Right ventricle myocardium inferior (tissue), 1 donor: ENCODE results near the gene ATP6V1B1. TPM values are rescaled to one million over a fixed set of nuclear protein-coding genes. Genes with fewer than 3 reads are reported as not detected.

ENCODE experiments used
- ATAC-seq: fragments of 200-7000 bp; cut with Tn5 transposase; one replicate; pipeline ENCODE4 v1.9.1; 2020; ENCODE audit warnings: mild to moderate bottlenecking, moderate library complexity
- DNase-seq: peaks from one replicate; pipeline ENCODE4 v3.0.0; 2021; ENCODE audit errors: missing footprints
- intact Hi-C: fragments of 100-400 bp; cut with DNase I; formaldehyde crosslinking; loops from one replicate; pipeline ENCODE4 v1.11.0; 2022
- total RNA-seq: library from RNA; stranded (reverse); fragmentation: NEBNext Ultra II Directional; extraction: Animal tissue kit (Norgen Biotek cat#: 25700); gene quantifications from one replicate; pipeline ENCODE4 v1.2.1, GENCODE V29; 2021
- donor health status: DM: no; HTN: yes; CAD: no; lungs with severe emphysema.

The ATP6V1B1 gene
- total RNA-seq, 1 donor from 2014 or later, result not detected

GRCh38 chr2:70921839-70922234, 13.9 kb upstream of the ATP6V1B1 start:
- ATAC-seq (no peak), DNase-seq (no peak)
- intact Hi-C loops, result loop anchor here (2.0 kb wide), 2 partner anchors 51 to 59 kb away; no protein-coding TSS in a partner anchor

- ATAC-seq (no peak), DNase-seq (no peak)
- intact Hi-C loops, result no loop called here
Measured at GRCh38 chr2:70922235-70923234, 13.2 kb upstream of the ATP6V1B1 start.

DNA sequence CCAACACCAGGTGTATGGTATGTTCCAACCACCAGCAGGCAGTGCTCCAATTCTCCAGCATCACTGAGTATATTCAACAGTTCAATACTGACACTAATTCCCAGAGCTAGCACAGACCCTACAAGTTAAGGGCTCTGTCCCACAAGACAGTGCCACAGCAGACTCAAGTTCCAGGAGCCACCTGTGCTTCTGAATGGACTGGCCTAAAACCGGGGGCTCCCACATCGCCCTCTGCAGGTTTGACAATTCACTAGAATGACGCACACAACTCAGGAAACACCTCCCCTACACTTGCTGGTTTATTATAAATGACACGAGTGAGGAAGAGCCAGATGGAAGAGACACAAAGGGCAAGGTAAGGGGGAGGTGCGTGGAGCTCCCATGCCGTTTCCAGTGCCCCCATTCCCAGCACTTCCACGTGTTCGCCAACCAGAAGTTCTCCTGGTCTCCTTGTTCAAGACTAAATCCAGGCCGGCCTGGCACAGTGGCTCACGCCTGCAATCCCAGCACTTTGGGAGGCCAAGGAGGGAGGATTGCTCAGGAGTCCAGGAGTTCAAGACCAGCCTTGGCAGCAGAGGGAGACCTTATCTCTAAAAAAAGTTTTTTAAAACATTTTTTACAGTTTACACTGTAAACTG, 12.2 kb upstream of the ATP6V1B1 start:
- DNase-seq, result no peak
- ATAC-seq, result no peak
- intact Hi-C loops, result no loop called here

DNA sequence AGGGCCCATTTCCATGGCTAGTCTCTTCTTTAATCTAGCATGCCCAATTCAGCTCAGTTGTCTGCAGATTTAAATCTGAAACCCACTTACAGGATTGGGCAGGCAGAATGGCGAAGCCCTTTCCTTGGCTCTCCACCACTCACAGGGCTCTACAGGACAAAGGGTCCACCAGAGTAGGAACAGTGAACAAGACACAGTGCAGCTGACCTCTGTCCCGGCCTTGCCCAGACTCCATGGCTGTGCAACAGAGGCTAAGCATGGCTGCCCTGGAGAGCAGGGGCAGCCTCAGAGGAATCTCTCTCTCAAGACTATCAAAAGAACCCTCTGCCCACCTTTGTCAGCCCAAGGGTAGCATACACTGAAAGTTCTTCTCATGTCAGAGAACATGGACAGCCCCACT, 9.7 kb upstream of the ATP6V1B1 start:
- DNase-seq (no peak), ATAC-seq (no peak)
- intact Hi-C loops, result no loop called here

DNA sequence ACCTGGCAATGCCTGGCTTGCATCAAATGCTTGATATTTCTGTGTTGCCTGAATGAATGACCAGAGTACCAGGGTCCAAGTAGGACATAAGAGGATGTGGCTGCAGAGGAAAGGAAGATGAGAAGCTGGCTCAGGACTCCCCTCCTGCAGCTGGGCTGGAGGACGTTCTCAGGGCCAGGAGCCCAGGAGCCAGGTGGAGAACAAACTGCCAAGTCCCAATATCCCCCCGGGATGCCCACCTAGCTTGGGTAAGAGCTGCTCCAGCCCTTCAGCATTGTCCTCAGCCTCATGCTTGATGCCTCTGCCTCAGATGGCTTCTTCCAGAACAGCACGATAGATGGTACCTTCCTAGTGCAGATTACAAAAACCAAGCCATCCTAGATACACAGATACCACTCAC, 8.6 kb upstream of the ATP6V1B1 start:
- no peak for ATAC-seq
- DNase-seq, result no peak
- intact Hi-C loops, result no loop called here

- ATAC-seq (no peak), DNase-seq (no peak)
- intact Hi-C loops, result no loop called here
Measured at GRCh38 chr2:70927641-70928040, 8.1 kb upstream of the ATP6V1B1 start.

- no peak for DNase-seq
- intact Hi-C loops, result no loop called here
Measured at GRCh38 chr2:70928366-70928765, 7.3 kb upstream of the ATP6V1B1 start.

DNA sequence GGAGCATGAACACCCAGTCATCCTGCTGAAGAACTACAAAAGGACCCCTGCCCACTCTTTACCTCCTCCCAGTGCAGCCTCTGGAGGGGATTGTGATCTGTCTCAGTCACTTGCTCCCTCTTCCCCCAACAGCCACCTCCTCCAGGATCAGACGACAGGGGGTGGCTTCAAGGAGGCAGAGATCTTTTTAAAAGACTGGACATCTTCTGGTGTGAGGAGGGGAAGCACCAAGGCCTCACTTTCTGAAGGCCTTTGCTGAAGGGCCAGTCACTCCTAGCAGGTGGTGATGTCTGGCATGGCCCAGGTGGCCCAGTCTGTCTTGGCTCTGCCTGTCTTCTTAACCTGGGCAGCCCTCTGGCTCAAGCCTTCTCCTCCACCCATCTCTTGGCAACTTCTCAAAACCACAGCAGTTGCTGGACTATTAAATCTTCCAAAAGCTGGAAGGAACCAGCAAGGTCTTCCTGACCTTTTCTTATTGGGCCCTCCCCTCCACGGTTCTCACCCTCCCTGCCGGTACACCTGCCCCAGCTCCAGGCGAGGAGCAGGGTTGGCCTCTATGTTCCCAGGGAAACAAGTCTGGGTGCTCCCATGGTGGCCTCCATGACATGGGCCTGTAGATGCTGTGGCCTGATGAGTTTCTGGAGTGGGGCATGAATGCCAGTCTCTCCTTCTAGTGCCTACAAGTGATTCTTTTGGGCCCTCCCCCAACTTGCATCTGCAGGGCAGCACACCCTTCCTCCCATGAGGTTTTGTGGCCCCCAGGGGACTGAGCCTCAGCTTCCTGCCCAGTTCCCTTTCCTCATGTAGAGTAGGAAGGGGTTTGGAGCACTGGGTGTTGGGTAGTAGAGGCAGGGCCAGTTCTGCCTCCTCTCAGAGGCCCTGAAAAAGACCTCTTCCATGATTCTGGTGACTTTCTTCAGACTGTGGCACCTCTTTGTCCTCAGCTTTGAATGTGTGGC, 5.0 kb upstream of the ATP6V1B1 start:
- ATAC-seq (no peak), DNase-seq (no peak)
- intact Hi-C loops, result no loop called here

More at GRCh38 chr2:70928366-70928765, 7.3 kb upstream of the ATP6V1B1 start:
- ATAC-seq, result no peak

- DNase-seq (no peak), ATAC-seq (no peak)
- intact Hi-C loops, result no loop called here
Measured at GRCh38 chr2:70931376-70932000, 4.2 kb upstream of the ATP6V1B1 start.

DNA sequence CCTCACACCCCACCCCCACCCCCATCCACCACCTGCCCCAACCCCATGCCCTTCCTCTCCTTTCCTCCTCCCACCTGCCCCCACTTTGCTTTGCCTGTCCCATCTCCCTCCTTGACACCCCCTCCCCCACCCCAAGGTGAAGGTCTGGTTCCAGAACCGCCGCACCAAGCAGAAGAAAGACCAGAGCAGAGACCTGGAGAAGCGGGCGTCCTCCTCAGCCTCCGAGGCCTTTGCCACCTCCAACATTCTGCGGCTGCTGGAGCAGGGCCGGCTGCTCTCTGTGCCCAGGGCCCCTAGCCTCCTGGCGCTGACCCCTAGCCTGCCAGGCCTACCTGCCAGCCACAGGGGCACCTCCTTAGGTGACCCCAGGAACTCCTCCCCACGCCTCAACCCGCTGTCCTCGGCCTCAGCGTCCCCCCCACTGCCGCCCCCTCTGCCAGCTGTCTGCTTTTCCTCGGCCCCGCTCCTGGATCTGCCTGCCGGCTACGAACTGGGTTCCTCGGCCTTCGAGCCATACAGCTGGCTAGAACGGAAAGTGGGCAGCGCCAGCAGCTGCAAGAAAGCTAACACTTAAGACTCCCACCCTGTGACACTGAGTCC, 3.0 kb upstream of the ATP6V1B1 start:
- ATAC-seq, result no peak
- DNase-seq, result no peak
- intact Hi-C loops, result no loop called here

GRCh38 chr2:70934981-70935380, 719 bp upstream of the ATP6V1B1 start:
- intact Hi-C loops, result no loop called here
- DNase-seq (no peak), ATAC-seq (no peak)

GRCh38 chr2:70936165-70936978, 672 bp downstream of the ATP6V1B1 start:
- ATAC-seq (no peak), DNase-seq (no peak)
- intact Hi-C loops, result no loop called here

- no peak for ATAC-seq
- intact Hi-C loops, result no loop called here
- DNase-seq, result no peak
Measured at GRCh38 chr2:70936979-70937811, 1.5 kb downstream of the ATP6V1B1 start.

GRCh38 chr2:70937866-70938585, 2.3 kb downstream of the ATP6V1B1 start:
- DNase-seq, result no peak
- no peak for ATAC-seq
- intact Hi-C loops, result no loop called here

DNA sequence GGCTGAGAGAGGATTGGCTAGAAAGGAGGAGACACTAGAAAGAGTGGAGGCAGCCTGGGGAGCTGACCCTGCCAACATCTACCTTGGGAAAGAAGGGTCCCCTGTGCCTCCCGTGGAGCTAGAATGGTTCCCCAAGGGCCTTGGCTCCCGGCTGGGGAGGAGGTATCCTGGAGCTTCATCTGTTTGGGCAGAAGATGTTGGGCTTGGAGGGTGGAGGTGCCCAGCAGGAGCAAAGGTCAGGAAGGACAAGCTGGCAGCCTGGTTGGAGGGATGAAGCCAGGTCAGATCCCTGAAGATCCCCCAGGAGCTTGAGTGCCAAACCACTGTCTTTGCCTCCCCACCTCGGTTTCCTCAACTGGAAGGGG, 2.9 kb downstream of the ATP6V1B1 start:
- intact Hi-C loops, result no loop called here
- ATAC-seq (no peak), DNase-seq (no peak)
